Glomerular visceral epithelial cell (primary cell): ENCODE data around the gene TYRO3.
"Not testable (repeated sequence)": the region's sequence is repeated elsewhere in the genome, so short reads cannot be mapped to it uniquely, and the experiment has no call there.

ENCODE experiments used
- DNase-seq: peaks from one replicate; pipeline ENCODE4 v3.0.0-alpha.2; 2016; ENCODE audit errors: extremely low spot score

TYRO3 gene

GRCh38 chr15:41573396-41573795, 14.4 kb downstream of the TYRO3 start:
- DNase-seq: no peak

- no peak for DNase-seq
Measured at GRCh38 chr15:41574158-41574557, 15.1 kb downstream of the TYRO3 start.

- DNase-seq: no peak
Measured at GRCh38 chr15:41575282-41575681, 16.3 kb downstream of the TYRO3 start.

GRCh38 chr15:41577863-41578735, 19.1 kb downstream of the TYRO3 start:
- peak; percentile 41 for DNase-seq

- DNase-seq: no peak
Measured at GRCh38 chr15:41578736-41579383, 19.8 kb downstream of the TYRO3 start.

- no peak for DNase-seq
Measured at GRCh38 chr15:41581110-41581509, 22.1 kb downstream of the TYRO3 start.

GRCh38 chr15:41583795-41584194, 24.8 kb downstream of the TYRO3 start:
- DNase-seq: no peak

GRCh38 chr15:41584636-41585126, 25.7 kb downstream of the TYRO3 start:
- no peak for DNase-seq

GRCh38 chr15:41585127-41586047, 26.4 kb downstream of the TYRO3 start:
- peak; percentile 53 for DNase-seq

GRCh38 chr15:41586531-41587282, 27.7 kb downstream of the TYRO3 start:
- DNase-seq: not testable (repeated sequence)

- not testable (repeated sequence) for DNase-seq
Measured at GRCh38 chr15:41589018-41589417, 30.0 kb downstream of the TYRO3 start.

- not testable (repeated sequence) for DNase-seq
Measured at GRCh38 chr15:41589571-41589970, 30.6 kb downstream of the TYRO3 start.

GRCh38 chr15:41591217-41591616, 32.2 kb downstream of the TYRO3 start:
- DNase-seq: not testable (repeated sequence)

GRCh38 chr15:41592718-41593117, 33.7 kb downstream of the TYRO3 start:
- not testable (repeated sequence) for DNase-seq

- DNase-seq: no peak
Measured at GRCh38 chr15:41594801-41595746, 36.1 kb downstream of the TYRO3 start.

GRCh38 chr15:41596972-41597371, 38.0 kb downstream of the TYRO3 start:
- no peak for DNase-seq

GRCh38 chr15:41597787-41598186, 38.8 kb downstream of the TYRO3 start:
- DNase-seq: no peak

GRCh38 chr15:41599061-41599460, 40.0 kb downstream of the TYRO3 start:
- no peak for DNase-seq

- DNase-seq: no peak
Measured at GRCh38 chr15:41603411-41603935, 44.5 kb downstream of the TYRO3 start.
